NCI-H1417 (cell line): ENCODE data around the gene LRRC2.
"Not testable (repeated sequence)": the region's sequence is repeated elsewhere in the genome, so short reads cannot be mapped to it uniquely, and the experiment has no call there.

Experiments used
- DNase-seq, 3 experiments: peaks; one replicate each; lab custom pipeline; 2025; lab: John Stamatoyannopoulos, UW

The LRRC2 gene

GRCh38 chr3:46527239-46527638 lies 38.9 kb downstream of the LRRC2 start:
- no peak for DNase-seq

- no peak for DNase-seq
Measured at GRCh38 chr3:46524832-46525231, 41.3 kb downstream of the LRRC2 start.

- DNase-seq: no peak
Measured at GRCh38 chr3:46524008-46524407, 42.1 kb downstream of the LRRC2 start.

- no peak for DNase-seq
Measured at GRCh38 chr3:46523556-46523955, 42.5 kb downstream of the LRRC2 start.

GRCh38 chr3:46522201-46522600 lies 43.9 kb downstream of the LRRC2 start:
- not testable (repeated sequence) for DNase-seq

GRCh38 chr3:46521096-46521495 lies 45.0 kb downstream of the LRRC2 start:
- DNase-seq: no peak

- no peak for DNase-seq
Measured at GRCh38 chr3:46520531-46520930, 45.6 kb downstream of the LRRC2 start.

GRCh38 chr3:46519952-46520351 lies 46.1 kb downstream of the LRRC2 start:
- DNase-seq: no peak

GRCh38 chr3:46517784-46518181 lies 48.3 kb downstream of the LRRC2 start:
- DNase-seq: no peak

- DNase-seq: no peak
Measured at GRCh38 chr3:46517016-46517783, 48.9 kb downstream of the LRRC2 start.

- no peak for DNase-seq
Measured at GRCh38 chr3:46516521-46516920, 49.6 kb downstream of the LRRC2 start.

- no peak for DNase-seq
Measured at GRCh38 chr3:46512191-46512749, 53.8 kb downstream of the LRRC2 start.

GRCh38 chr3:46509661-46510187 lies 56.4 kb downstream of the LRRC2 start:
- DNase-seq: no peak

- DNase-seq: no peak
Measured at GRCh38 chr3:46508850-46509591, 57.1 kb downstream of the LRRC2 start.

- no peak for DNase-seq
Measured at GRCh38 chr3:46506526-46506925, 59.6 kb downstream of the LRRC2 start.

GRCh38 chr3:46505953-46506352 lies 60.1 kb downstream of the LRRC2 start:
- no peak for DNase-seq

GRCh38 chr3:46504789-46505188 lies 61.3 kb downstream of the LRRC2 start:
- no peak for DNase-seq

- no peak for DNase-seq
Measured at GRCh38 chr3:46503200-46503874, 62.8 kb downstream of the LRRC2 start.

GRCh38 chr3:46501702-46502101 lies 64.4 kb downstream of the LRRC2 start:
- DNase-seq: no peak

GRCh38 chr3:46500656-46501635 lies 65.2 kb downstream of the LRRC2 start:
- DNase-seq: no peak

GRCh38 chr3:46498916-46499519 lies 67.1 kb downstream of the LRRC2 start:
- DNase-seq: no peak
